Measurements from ENCODE around the gene TTC19. TPM values are rescaled to one million over a fixed set of nuclear protein-coding genes. Genes with fewer than 3 reads are reported as not detected.

The TTC19 gene
- total and polyA plus RNA-seq, 4 donors: 16.1 to 29.8 (median 24.6) TPM

- TF ChIP-seq CTCF (IDR thresholded peaks at IDR 0.05; ENCODE audit: low read depth, low read length, missing input control) (no peak), SP1 (IDR thresholded peaks at IDR 0.05) (no peak), EGR1 (IDR thresholded peaks at IDR 0.05; ENCODE audit: low read depth in 2 of 2) (no peak)
Observed at GRCh38 chr17:15973016-15973415, 26.6 kb upstream of the TTC19 start (continued).

DNA sequence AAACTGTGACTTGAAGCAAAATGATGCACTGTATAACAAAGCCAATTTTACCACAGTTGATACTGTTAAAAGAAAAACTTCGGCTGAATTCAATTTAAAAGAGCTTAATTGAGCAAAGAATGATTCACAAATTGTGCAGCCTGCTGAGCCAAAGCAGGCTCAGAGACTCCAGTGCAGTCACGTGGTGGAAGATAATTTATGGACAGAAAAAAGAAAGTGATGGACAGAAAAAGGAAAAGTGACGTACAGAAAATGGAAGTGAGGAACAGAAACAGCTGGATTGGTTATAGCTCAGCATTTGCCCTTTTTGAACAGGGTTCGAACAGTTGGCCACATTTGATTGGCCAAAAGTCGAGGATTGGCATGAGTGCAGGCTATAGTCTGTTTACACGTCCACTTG lies 25.8 kb upstream of the TTC19 start:
- Histone ChIP-seq H3K4me1 (ENCODE audit: control insufficient read depth in 4 of 4, insufficient read depth in 4 of 4, low read length in 3 of 4) (peaks cover 0 to 5% (median 0%) of the 10 kb centered on the region in 4 donors), H3K9me3 (ENCODE audit: control insufficient read depth in 4 of 4, low read length in 3 of 4) (no peaks in the 10 kb centered on the region), H3K27ac (ENCODE audit: low read depth in 1 of 2, low read length in 2 of 2) (no peak overlapping the region), H3K9ac (ENCODE audit: low read depth in 1 of 2, low read length in 2 of 2) (no peak overlapping the region), H3K36me3 (ENCODE audit: control insufficient read depth in 4 of 4, insufficient read depth in 3 of 4, low read depth in 1 of 4, low read length in 3 of 4) (peaks cover 2 to 20% (median 12%) of the 10 kb centered on the region in 4 donors), H3K4me3 (ENCODE audit: low read depth in 1 of 3, low read length in 3 of 3) (no peak overlapping the region), H3K27me3 (ENCODE audit: control insufficient read depth in 4 of 4, insufficient read depth in 4 of 4, low read length in 3 of 4) (no peaks in the 10 kb centered on the region)
- no peak for DNase-seq (ENCODE audit: low spot score)
- 92% methylated on average over 6 of the region's 6 CpGs for WGBS
- TF ChIP-seq YY1 (IDR thresholded peaks at IDR 0.05): no peak
- TF ChIP-seq RXRA (IDR thresholded peaks at IDR 0.05): no peak
- TF ChIP-seq CTCF (IDR thresholded peaks at IDR 0.05; ENCODE audit: low read depth, low read length, missing input control): no peak
- TF ChIP-seq, protein P1, sequence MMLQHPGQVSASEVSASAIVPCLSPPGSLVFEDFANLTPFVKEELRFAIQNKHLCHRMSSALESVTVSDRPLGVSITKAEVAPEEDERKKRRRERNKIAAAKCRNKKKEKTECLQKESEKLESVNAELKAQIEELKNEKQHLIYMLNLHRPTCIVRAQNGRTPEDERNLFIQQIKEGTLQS (IDR thresholded peaks at IDR 0.05): no peak
- TF ChIP-seq HNF4G (IDR thresholded peaks at IDR 0.05): no peak
- no peak for TF ChIP-seq JUND (IDR thresholded peaks at IDR 0.05)
- TF ChIP-seq HNF4A (conservative IDR thresholded peaks at IDR 0.05): no peak
- TF ChIP-seq TAF1 (conservative IDR thresholded peaks at IDR 0.05): no peak
- no peak for TF ChIP-seq ZBTB33 (IDR thresholded peaks at IDR 0.05)
- no peak for TF ChIP-seq REST (IDR thresholded peaks at IDR 0.05)
- no peak for TF ChIP-seq FOXA1 (IDR thresholded peaks at IDR 0.05)
- TF ChIP-seq GABPA (IDR thresholded peaks at IDR 0.05 in 1 of 2, conservative IDR thresholded peaks at IDR 0.05 in 1 of 2): no peak
- TF ChIP-seq NR2F2 (IDR thresholded peaks at IDR 0.05): no peak

Measured in liver (tissue), 9 donors.